ENCODE data around the gene SYF2.

- TF ChIP-seq CTCF (IDR thresholded peaks at IDR 0.05; ENCODE audit: low read depth, low read length, poor library complexity, severe bottlenecking) (no peak), EZH2phosphoT487 (IDR thresholded peaks at IDR 0.05; ENCODE audit: borderline replicate concordance, low read length) (no peak)
Measured at GRCh38 chr1:25183126-25183980, 48.9 kb downstream of the SYF2 start.
